Stimulated activated CD4-positive, alpha-beta T cell treated with anti-CD3 and anti-CD28 coated beads, Interleukin-1b, Interleukin-23, amount 100 ng/mL, for 24 hours (primary cell): ENCODE data around the gene PORCN.

Experiments used
- DNase-seq, 4 experiments: peaks; one replicate each; pipeline ENCODE4 v3.0.0-alpha.2; 2020; ENCODE audit warnings: low read depth in 4 of 4, low spot score in 1 of 4

Gene PORCN

GRCh38 chrX:48508400-48509244, at the start of gene PORCN:
Gene PORCN, plus strand, starts transcription at chrX:48508992. Its CDS starts 829 bp downstream, at chrX:48509821.
- DNase-seq, result peak; percentile 50 to 72 (median 64)

- no peak for DNase-seq
These were observed 49.3 kb upstream of the PORCN start for GRCh38 chrX:48459483-48459882.

GRCh38 chrX:48460031-48460430, 48.8 kb upstream of the PORCN start:
- DNase-seq, result no peak

- no peak for DNase-seq
These were observed 48.2 kb upstream of the PORCN start for GRCh38 chrX:48460606-48461005.

- no peak for DNase-seq
These were observed 47.0 kb upstream of the PORCN start for GRCh38 chrX:48461830-48462229.

GRCh38 chrX:48465336-48465933, 43.4 kb upstream of the PORCN start:
- DNase-seq, result no peak

GRCh38 chrX:48466696-48467095, 42.1 kb upstream of the PORCN start:
- DNase-seq, result no peak

GRCh38 chrX:48467281-48467761, 41.5 kb upstream of the PORCN start:
- DNase-seq, result no peak

- DNase-seq, result peak in 2 of 4 experiments; percentile 35 to 51
These were observed 40.5 kb upstream of the PORCN start for GRCh38 chrX:48468247-48468671.

GRCh38 chrX:48468693-48469691, 39.8 kb upstream of the PORCN start:
- DNase-seq, result peak in 1 of 4 experiments; percentile 43

GRCh38 chrX:48470110-48470832, 38.5 kb upstream of the PORCN start, which contains the start of gene SLC38A5:
Gene SLC38A5, minus strand, starts transcription at chrX:48470260. Its CDS starts 2,336 bp downstream, at chrX:48467924.
- DNase-seq, result no peak

- no peak for DNase-seq
These were observed 38.0 kb upstream of the PORCN start for GRCh38 chrX:48470833-48471118.

GRCh38 chrX:48471504-48471903, 37.3 kb upstream of the PORCN start:
- no peak for DNase-seq

GRCh38 chrX:48472225-48472624, 36.6 kb upstream of the PORCN start:
- DNase-seq, result no peak

- DNase-seq, result no peak
These were observed 35.7 kb upstream of the PORCN start for GRCh38 chrX:48472851-48473703.

- no peak for DNase-seq
These were observed 35.1 kb upstream of the PORCN start for GRCh38 chrX:48473704-48473990.

- DNase-seq, result no peak
These were observed 34.7 kb upstream of the PORCN start for GRCh38 chrX:48474127-48474526.

GRCh38 chrX:48474581-48474980, 34.2 kb upstream of the PORCN start:
- no peak for DNase-seq

- DNase-seq, result no peak
These were observed 33.5 kb upstream of the PORCN start for GRCh38 chrX:48475296-48475695.
